CD8-positive, alpha-beta memory T cell (primary cell): ENCODE measurements around the gene ATG2A. TPM values are rescaled to one million over a fixed set of nuclear protein-coding genes. Genes with fewer than 3 reads are reported as not detected.

ENCODE experiments used
- CTCF ChIA-PET: fragments of 350-600 bp; sonication (Branson Sonifier 250); formaldehyde crosslinking; loops from one replicate; lab custom pipeline; 2021; ENCODE audit warnings: antibody characterized with exemption; lab: Charles Lee
- POLR2A ChIA-PET: fragments of 350-600 bp; sonication (Branson Sonifier 250); formaldehyde crosslinking; loops from one replicate; lab custom pipeline; 2021; ENCODE audit warnings: antibody characterized with exemption; lab: Charles Lee
- DNase-seq, 5 donors: peaks; one replicate each; pipeline versions ENCODE4 v3.0.0 to v3.0.0-alpha.2; 2020 to 2022; ENCODE audit warnings: mixed read lengths in 1 of 5
- H3K27ac ChIP-seq: one replicate; pipeline ENCODE4 v1.7.0; 2013; ENCODE audit warnings: low read depth, mild to moderate bottlenecking, low read length, moderate library complexity
- H3K27me3 ChIP-seq: 2 replicates; pipeline ENCODE4 v1.7.0; 2013; ENCODE audit warnings: low read length, mild to moderate bottlenecking; ENCODE audit not compliant: insufficient read depth, poor library complexity, severe bottlenecking
- H3K36me3 ChIP-seq: 2 replicates; pipeline ENCODE4 v1.7.0; 2013; ENCODE audit warnings: mild to moderate bottlenecking, low read length, moderate library complexity; ENCODE audit not compliant: insufficient read depth
- H3K4me1 ChIP-seq: 2 replicates; pipeline ENCODE4 v1.7.0; 2013; ENCODE audit warnings: mild to moderate bottlenecking, low read length, moderate library complexity; ENCODE audit not compliant: insufficient read depth
- H3K4me3 ChIP-seq: 2 replicates; pipeline ENCODE4 v1.7.0; 2013; ENCODE audit warnings: mild to moderate bottlenecking, low read length
- H3K9me3 ChIP-seq: 2 replicates; pipeline ENCODE4 v1.7.0; 2013; ENCODE audit warnings: mild to moderate bottlenecking, low read length
- H3K27ac Mint-ChIP-seq, 8 donors: one replicate each; pipeline ENCODE4 v1.8.0; 2020 to 2021; ENCODE audit warnings: mixed read lengths in 8 of 8, mild to moderate bottlenecking in 6 of 8, inconsistent platforms in 3 of 8, moderate library complexity in 3 of 8
- H3K27me3 Mint-ChIP-seq, 2 donors: one replicate each; pipeline ENCODE4 v1.8.0; 2020 to 2021; ENCODE audit warnings: mixed read lengths in 2 of 2, mild to moderate bottlenecking in 1 of 2, moderate library complexity in 1 of 2
- H3K36me3 Mint-ChIP-seq, 3 donors: one replicate each; pipeline ENCODE4 v1.8.0; 2020 to 2021; ENCODE audit warnings: mixed read lengths in 3 of 3, inconsistent platforms in 1 of 3, mild to moderate bottlenecking in 1 of 3
- H3K4me1 Mint-ChIP-seq, 3 donors: one replicate each; pipeline ENCODE4 v1.8.0; 2020 to 2021; ENCODE audit warnings: mixed read lengths in 3 of 3, inconsistent platforms in 1 of 3, mild to moderate bottlenecking in 1 of 3
- H3K4me3 Mint-ChIP-seq, 7 donors: one replicate each; pipeline ENCODE4 v1.8.0; 2020 to 2021; ENCODE audit warnings: mixed read lengths in 7 of 7, mild to moderate bottlenecking in 6 of 7, moderate library complexity in 4 of 7, inconsistent platforms in 2 of 7
- H3K9me3 Mint-ChIP-seq, 5 donors: one replicate each; pipeline ENCODE4 v1.8.0; 2020 to 2022; ENCODE audit warnings: mixed read lengths in 5 of 5, mild to moderate bottlenecking in 3 of 5, moderate library complexity in 2 of 5, inconsistent platforms in 1 of 5
- polyA plus RNA-seq: library from polyadenylated mRNA; unstranded; fragments of 300-500 nt; fragmentation: Illumina TruSeq; gene quantifications from one replicate; pipeline ENCODE4 v1.2.3, GENCODE V29; 2021
- total RNA-seq, 2 experiments: library from RNA; stranded (reverse); gene quantifications; one replicate each; pipeline ENCODE4 v1.2.3, GENCODE V29; 2021

Gene ATG2A
- total and polyA plus RNA-seq, 3 experiments from 2014 or later, result 7.6 to 27.0 (median 25.7) TPM

GRCh38 chr11:64859542-64860414, 57.2 kb downstream of the ATG2A start:
- Histone ChIP-seq H3K27me3 (no peaks in the 10 kb centered on the region), H3K36me3 (peaks cover 11% of the 10 kb centered on the region), H3K4me3 (peak overlapping the region; percentile 47), H3K27ac (peak overlapping the region; percentile 68), H3K9me3 (no peaks in the 10 kb centered on the region), H3K4me1 (peaks cover 100% of the 10 kb centered on the region)
- Mint-ChIP-seq H3K36me3 (peaks cover 3 to 54% (median 15%) of the 10 kb centered on the region in 3 donors), H3K27ac (peak overlapping the region; percentile 96 to 99 (median 98)), H3K9me3 (no peaks in the 10 kb centered on the region), H3K27me3 (peaks cover 0 to 1% of the 10 kb centered on the region in 2 donors), H3K4me1 (peaks cover 83 to 93% (median 88%) of the 10 kb centered on the region in 3 donors), H3K4me3 (peak overlapping the region; percentile 79 to 92 (median 87))
- DNase-seq, result peak in 3 of 5 donors; percentile 77 to 81 (median 80)
- ChIA-PET CTCF (interaction anchor here (0.8 to 32.1 kb wide), 5 partner anchors 9 to 118 kb away, joined by 3 to 1256 read pairs (median 55); partner anchors contain the start of genes CDC42BPG, EHD1 and RASGRP2), POLR2A (interaction anchor here (1.1 to 24.3 kb wide), 9 partner anchors 6 to 253 kb away, joined by 3 to 569 read pairs (median 6); partner anchors contain the start of genes EHD1, RASGRP2 and SF1)

- Mint-ChIP-seq H3K9me3 (no peaks in the 10 kb centered on the region), H3K36me3 (peaks cover 3 to 65% (median 15%) of the 10 kb centered on the region in 3 donors), H3K27ac (peak overlapping the region; percentile 96 to 99 (median 98)), H3K4me3 (peak overlapping the region; percentile 79 to 92 (median 87)), H3K4me1 (peaks cover 80 to 94% (median 90%) of the 10 kb centered on the region in 3 donors), H3K27me3 (peaks cover 0 to 1% of the 10 kb centered on the region in 2 donors)
- H3K4me3 ChIP-seq, result peak overlapping the region; percentile 47
- ChIA-PET CTCF (interaction anchor here (1.6 to 32.1 kb wide), 4 partner anchors 9 to 114 kb away, joined by 8 to 1256 read pairs (median 186); partner anchors contain the start of genes CDC42BPG, EHD1 and RASGRP2), POLR2A (interaction anchor here (0.5 to 24.3 kb wide), 11 partner anchors 7 to 254 kb away, joined by 3 to 569 read pairs (median 6); partner anchors contain the start of genes EHD1, MEN1, RASGRP2 and SF1)
- H3K27me3 ChIP-seq, result no peaks in the 10 kb centered on the region
- H3K36me3 ChIP-seq, result peaks cover 15% of the 10 kb centered on the region
- DNase-seq, result peak; percentile 65 to 80 (median 68)
- peak overlapping the region; percentile 68 for H3K27ac ChIP-seq
- peaks cover 100% of the 10 kb centered on the region for H3K4me1 ChIP-seq
- H3K9me3 ChIP-seq, result no peaks in the 10 kb centered on the region
Measured at GRCh38 chr11:64858467-64859263, 58.3 kb downstream of the ATG2A start.

DNA sequence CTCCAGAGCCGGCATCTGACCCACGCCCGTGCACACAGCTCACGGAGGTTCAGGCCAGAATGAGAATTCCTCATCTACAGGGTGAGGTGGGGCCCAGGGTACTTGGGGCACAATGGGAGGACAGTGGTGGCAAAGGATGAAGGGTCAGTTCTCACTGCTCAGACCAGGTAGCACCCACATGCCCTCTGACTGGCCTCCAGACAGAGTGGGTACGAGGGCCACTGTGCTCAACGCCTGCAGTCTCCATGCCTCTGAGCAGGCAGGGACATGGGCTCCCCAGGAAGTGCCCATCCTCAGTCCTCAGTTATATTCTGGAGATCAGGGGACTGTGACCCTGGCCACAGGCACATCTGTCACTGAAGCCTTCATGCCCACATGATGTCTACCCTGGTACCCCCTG, 59.5 kb downstream of the ATG2A start:
- POLR2A ChIA-PET, result interaction anchor here (14.6 to 24.3 kb wide), 2 partner anchors 8 to 22 kb away, joined by 213 to 569 read pairs; partner anchors contain the start of gene EHD1

DNA sequence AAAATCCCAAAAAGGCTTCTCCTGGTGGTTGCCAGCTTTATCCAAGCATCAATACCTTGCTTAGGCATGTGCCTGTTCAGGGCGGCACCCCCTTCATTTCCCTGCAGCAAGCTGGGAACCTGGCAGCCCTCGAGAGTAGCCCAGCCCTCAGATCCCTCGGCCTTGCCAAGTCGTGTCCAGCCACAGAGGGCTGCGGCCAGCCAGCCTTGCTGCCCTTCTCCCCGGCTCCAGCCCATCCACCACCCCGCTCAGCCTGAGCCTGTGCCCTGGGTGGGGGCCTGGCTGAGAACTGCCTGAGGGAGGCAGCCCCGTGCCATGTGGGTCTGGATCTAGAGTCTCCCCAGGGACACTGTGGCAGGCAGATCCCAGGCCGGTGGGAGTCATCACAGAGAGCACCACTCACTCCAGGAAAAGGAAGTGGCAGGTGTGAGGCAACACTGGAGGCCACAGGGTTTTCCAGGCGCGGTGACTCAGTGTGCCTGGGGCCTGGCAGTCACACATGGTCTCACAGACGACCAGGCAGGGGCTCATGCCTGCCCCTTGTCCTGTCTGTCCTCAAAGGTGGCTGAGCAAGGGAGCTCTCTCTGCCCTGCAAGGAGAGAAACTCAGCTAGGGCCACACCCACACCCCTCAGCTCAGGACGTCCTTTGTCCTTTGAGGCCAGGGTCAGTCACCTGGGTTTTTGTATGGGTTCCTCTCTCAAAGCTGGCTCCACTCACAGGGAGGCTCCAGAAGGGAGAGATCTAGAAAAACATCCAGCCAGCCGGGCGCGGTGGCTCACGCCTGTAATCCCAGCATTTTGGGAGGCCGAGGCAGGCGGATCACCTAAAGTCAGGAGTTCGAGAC, 60.4 kb downstream of the ATG2A start:
- Mint-ChIP-seq H3K36me3 (peaks cover 3 to 77% (median 15%) of the 10 kb centered on the region in 3 donors), H3K4me3 (peak overlapping the region; percentile 45 to 78 (median 75)), H3K9me3 (no peaks in the 10 kb centered on the region), H3K27ac (peak overlapping the region; percentile 88 to 100 (median 93)), H3K27me3 (peaks cover 0 to 1% of the 10 kb centered on the region in 2 donors), H3K4me1 (peaks cover 84 to 94% (median 91%) of the 10 kb centered on the region in 3 donors)
- POLR2A ChIA-PET, result interaction anchor here (14.6 to 24.3 kb wide), 2 partner anchors 9 to 22 kb away, joined by 213 to 569 read pairs; partner anchors contain the start of gene EHD1
- no peaks in the 10 kb centered on the region for H3K27me3 ChIP-seq
- H3K4me3 ChIP-seq, result no peak overlapping the region
- peaks cover 15% of the 10 kb centered on the region for H3K36me3 ChIP-seq
- H3K27ac ChIP-seq, result no peak overlapping the region
- peak in 1 of 5 donors; percentile 56 for DNase-seq
- peaks cover 100% of the 10 kb centered on the region for H3K4me1 ChIP-seq
- CTCF ChIA-PET, result interaction anchor here (0.6 to 32.1 kb wide), 4 partner anchors 7 to 147 kb away, joined by 3 to 1256 read pairs (median 318); partner anchors contain the start of genes CDC42BPG and EHD1
- H3K9me3 ChIP-seq, result no peaks in the 10 kb centered on the region

More for the DNA sequence above, 59.5 kb downstream of the ATG2A start:
- peak overlapping the region; percentile 57 to 96 (median 82) for H3K27ac Mint-ChIP-seq
- H3K9me3 ChIP-seq, result no peaks in the 10 kb centered on the region
- no peaks in the 10 kb centered on the region for H3K9me3 Mint-ChIP-seq
- H3K4me1 Mint-ChIP-seq, result peaks cover 82 to 94% (median 90%) of the 10 kb centered on the region in 3 donors
- H3K36me3 ChIP-seq, result peaks cover 15% of the 10 kb centered on the region
- CTCF ChIA-PET, result interaction anchor here (4.8 to 32.1 kb wide), 4 partner anchors 6 to 29 kb away, joined by 55 to 1256 read pairs (median 318); partner anchors contain the start of genes CDC42BPG and EHD1
- no peak overlapping the region for H3K4me3 ChIP-seq
- no peak for DNase-seq
- peak overlapping the region; percentile 6 for H3K27ac ChIP-seq
- peaks cover 3 to 69% (median 15%) of the 10 kb centered on the region in 3 donors for H3K36me3 Mint-ChIP-seq
- H3K4me1 ChIP-seq, result peaks cover 100% of the 10 kb centered on the region
- H3K27me3 ChIP-seq, result no peaks in the 10 kb centered on the region
- peak overlapping the region; percentile 2 to 56 (median 38) for H3K4me3 Mint-ChIP-seq
- peaks cover 0 to 1% of the 10 kb centered on the region in 2 donors for H3K27me3 Mint-ChIP-seq

DNA sequence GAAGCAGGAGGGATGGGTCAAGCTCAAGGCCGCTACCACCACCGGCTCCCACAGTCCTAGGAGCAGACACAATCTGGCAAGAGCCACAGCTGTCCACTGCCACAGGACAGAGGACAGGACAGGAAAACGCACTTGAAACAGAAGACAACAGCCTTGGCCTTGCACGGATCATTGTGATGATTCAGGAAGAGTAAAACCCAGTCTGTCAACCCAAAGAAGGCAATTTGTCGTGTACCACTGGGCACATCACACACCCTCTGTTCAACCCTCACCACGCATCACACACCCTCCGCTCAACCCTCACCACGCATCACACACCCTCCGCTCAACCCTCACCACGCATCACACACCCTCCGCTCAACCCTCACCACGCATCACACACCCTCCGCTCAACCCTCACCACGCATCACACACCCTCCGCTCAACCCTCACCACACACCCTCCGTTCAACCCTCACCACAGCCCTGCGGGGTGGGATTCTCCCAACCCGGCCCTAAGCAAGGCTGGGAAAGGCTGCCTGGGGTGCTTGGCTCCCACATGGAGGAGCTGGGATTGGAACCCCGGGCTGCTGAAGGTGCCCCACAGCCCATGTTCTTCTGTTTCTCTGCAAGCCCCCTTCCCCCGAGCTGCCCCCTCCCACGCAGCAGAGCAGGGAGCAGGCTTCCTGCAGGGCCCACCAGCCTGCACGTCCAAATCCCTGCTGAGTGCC, 61.3 kb downstream of the ATG2A start:
- H3K27ac ChIP-seq, result peak overlapping the region; percentile 28
- DNase-seq, result no peak
- H3K27me3 ChIP-seq, result no peaks in the 10 kb centered on the region
- POLR2A ChIA-PET, result interaction anchor here (14.6 to 24.3 kb wide), 2 partner anchors 10 to 23 kb away, joined by 213 to 569 read pairs; partner anchors contain the start of gene EHD1
- Mint-ChIP-seq H3K9me3 (no peaks in the 10 kb centered on the region), H3K4me1 (peaks cover 85 to 94% (median 91%) of the 10 kb centered on the region in 3 donors), H3K36me3 (peaks cover 3 to 76% (median 15%) of the 10 kb centered on the region in 3 donors), H3K27me3 (peaks cover 0 to 1% of the 10 kb centered on the region in 2 donors), H3K4me3 (peak overlapping the region; percentile 65 to 86 (median 76)), H3K27ac (peak overlapping the region; percentile 88 to 100 (median 93))
- no peak overlapping the region for H3K4me3 ChIP-seq
- H3K36me3 ChIP-seq, result peaks cover 15% of the 10 kb centered on the region
- CTCF ChIA-PET, result interaction anchor here (0.8 to 32.1 kb wide), 4 partner anchors 6 to 30 kb away, joined by 3 to 1256 read pairs (median 318); partner anchors contain the start of genes CDC42BPG and EHD1
- no peaks in the 10 kb centered on the region for H3K9me3 ChIP-seq
- H3K4me1 ChIP-seq, result peaks cover 100% of the 10 kb centered on the region
